ENCODE measurements around the gene MED15. TPM values are rescaled to one million over a fixed set of nuclear protein-coding genes. Genes with fewer than 3 reads are reported as not detected.

The MED15 gene
- total and polyA plus RNA-seq, 2 of the 8 experiments (the other 6 are each of a cell fraction or from before 2014, with no cell fraction given): 28.3 to 57.1 TPM

GRCh38 chr22:20621162-20621561 lies 113.8 kb downstream of the MED15 start (continued):
- TF ChIP-seq, protein P1, sequence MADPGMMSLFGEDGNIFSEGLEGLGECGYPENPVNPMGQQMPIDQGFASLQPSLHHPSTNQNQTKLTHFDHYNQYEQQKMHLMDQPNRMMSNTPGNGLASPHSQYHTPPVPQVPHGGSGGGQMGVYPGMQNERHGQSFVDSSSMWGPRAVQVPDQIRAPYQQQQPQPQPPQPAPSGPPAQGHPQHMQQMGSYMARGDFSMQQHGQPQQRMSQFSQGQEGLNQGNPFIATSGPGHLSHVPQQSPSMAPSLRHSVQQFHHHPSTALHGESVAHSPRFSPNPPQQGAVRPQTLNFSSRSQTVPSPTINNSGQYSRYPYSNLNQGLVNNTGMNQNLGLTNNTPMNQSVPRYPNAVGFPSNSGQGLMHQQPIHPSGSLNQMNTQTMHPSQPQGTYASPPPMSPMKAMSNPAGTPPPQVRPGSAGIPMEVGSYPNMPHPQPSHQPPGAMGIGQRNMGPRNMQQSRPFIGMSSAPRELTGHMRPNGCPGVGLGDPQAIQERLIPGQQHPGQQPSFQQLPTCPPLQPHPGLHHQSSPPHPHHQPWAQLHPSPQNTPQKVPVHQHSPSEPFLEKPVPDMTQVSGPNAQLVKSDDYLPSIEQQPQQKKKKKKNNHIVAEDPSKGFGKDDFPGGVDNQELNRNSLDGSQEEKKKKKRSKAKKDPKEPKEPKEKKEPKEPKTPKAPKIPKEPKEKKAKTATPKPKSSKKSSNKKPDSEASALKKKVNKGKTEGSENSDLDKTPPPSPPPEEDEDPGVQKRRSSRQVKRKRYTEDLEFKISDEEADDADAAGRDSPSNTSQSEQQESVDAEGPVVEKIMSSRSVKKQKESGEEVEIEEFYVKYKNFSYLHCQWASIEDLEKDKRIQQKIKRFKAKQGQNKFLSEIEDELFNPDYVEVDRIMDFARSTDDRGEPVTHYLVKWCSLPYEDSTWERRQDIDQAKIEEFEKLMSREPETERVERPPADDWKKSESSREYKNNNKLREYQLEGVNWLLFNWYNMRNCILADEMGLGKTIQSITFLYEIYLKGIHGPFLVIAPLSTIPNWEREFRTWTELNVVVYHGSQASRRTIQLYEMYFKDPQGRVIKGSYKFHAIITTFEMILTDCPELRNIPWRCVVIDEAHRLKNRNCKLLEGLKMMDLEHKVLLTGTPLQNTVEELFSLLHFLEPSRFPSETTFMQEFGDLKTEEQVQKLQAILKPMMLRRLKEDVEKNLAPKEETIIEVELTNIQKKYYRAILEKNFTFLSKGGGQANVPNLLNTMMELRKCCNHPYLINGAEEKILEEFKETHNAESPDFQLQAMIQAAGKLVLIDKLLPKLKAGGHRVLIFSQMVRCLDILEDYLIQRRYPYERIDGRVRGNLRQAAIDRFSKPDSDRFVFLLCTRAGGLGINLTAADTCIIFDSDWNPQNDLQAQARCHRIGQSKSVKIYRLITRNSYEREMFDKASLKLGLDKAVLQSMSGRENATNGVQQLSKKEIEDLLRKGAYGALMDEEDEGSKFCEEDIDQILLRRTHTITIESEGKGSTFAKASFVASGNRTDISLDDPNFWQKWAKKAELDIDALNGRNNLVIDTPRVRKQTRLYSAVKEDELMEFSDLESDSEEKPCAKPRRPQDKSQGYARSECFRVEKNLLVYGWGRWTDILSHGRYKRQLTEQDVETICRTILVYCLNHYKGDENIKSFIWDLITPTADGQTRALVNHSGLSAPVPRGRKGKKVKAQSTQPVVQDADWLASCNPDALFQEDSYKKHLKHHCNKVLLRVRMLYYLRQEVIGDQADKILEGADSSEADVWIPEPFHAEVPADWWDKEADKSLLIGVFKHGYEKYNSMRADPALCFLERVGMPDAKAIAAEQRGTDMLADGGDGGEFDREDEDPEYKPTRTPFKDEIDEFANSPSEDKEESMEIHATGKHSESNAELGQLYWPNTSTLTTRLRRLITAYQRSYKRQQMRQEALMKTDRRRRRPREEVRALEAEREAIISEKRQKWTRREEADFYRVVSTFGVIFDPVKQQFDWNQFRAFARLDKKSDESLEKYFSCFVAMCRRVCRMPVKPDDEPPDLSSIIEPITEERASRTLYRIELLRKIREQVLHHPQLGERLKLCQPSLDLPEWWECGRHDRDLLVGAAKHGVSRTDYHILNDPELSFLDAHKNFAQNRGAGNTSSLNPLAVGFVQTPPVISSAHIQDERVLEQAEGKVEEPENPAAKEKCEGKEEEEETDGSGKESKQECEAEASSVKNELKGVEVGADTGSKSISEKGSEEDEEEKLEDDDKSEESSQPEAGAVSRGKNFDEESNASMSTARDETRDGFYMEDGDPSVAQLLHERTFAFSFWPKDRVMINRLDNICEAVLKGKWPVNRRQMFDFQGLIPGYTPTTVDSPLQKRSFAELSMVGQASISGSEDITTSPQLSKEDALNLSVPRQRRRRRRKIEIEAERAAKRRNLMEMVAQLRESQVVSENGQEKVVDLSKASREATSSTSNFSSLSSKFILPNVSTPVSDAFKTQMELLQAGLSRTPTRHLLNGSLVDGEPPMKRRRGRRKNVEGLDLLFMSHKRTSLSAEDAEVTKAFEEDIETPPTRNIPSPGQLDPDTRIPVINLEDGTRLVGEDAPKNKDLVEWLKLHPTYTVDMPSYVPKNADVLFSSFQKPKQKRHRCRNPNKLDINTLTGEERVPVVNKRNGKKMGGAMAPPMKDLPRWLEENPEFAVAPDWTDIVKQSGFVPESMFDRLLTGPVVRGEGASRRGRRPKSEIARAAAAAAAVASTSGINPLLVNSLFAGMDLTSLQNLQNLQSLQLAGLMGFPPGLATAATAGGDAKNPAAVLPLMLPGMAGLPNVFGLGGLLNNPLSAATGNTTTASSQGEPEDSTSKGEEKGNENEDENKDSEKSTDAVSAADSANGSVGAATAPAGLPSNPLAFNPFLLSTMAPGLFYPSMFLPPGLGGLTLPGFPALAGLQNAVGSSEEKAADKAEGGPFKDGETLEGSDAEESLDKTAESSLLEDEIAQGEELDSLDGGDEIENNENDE (IDR thresholded peaks at IDR 0.05; ENCODE audit: insufficient replicate concordance, low read length): no peak
- TF ChIP-seq FOSL1 (IDR thresholded peaks at IDR 0.05; ENCODE audit: insufficient read depth, low read depth, low read length): no peak
- TF ChIP-seq SP1 (IDR thresholded peaks at IDR 0.05; ENCODE audit: low read depth, low read length): no peak
- no peak for TF ChIP-seq RBBP5 (IDR thresholded peaks at IDR 0.05; ENCODE audit: borderline replicate concordance, low read depth, low read length)
- no peak for TF ChIP-seq GABPA (IDR thresholded peaks at IDR 0.05; ENCODE audit: borderline replicate concordance, insufficient read depth, low read length)
- no peak for TF ChIP-seq TBP (IDR thresholded peaks at IDR 0.05; ENCODE audit: low read depth, low read length)
- TF ChIP-seq TAF1 (IDR thresholded peaks at IDR 0.05; ENCODE audit: low read depth, low read length): no peak
- no peak for TF ChIP-seq SIN3A (conservative IDR thresholded peaks at IDR 0.05 in 1 of 2, IDR thresholded peaks at IDR 0.05 in 1 of 2; ENCODE audit: low read depth in 1 of 2, low read length in 2 of 2)
- TF ChIP-seq JUN (IDR thresholded peaks at IDR 0.05; ENCODE audit: low read depth, low read length): no peak

Data from H1 (cell line).